ENCODE data around the gene RAB3GAP2.

DNA sequence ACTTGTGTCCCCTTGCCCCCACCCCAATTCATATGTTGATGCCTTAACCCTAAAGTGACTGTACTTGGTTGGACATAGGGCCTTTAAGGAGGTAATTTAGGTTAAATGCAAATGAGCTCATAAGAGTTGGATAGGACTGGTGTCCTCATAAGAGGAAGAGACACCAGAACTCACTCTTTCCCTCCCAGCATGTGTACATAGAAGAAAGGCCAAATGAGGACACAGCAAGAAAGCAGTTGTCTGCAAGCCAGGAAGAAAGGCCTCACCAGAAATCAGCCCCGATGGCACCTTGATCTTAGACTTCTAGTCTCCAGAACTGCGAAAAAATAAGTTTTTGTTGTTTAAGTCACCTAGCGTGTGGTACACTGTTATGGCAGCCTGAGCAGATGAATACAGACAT lies 45.5 kb downstream of the RAB3GAP2 start:
- TF ChIP-seq POLR2A (IDR thresholded peaks at IDR 0.05; ENCODE audit: low read length): no peak
- no peak for TF ChIP-seq GATA1 (IDR thresholded peaks at IDR 0.05; ENCODE audit: low read depth, low read length)

Measured in erythroblast (primary cell).